ENCODE measurements around the gene KRT222.

Gene KRT222

DNA sequence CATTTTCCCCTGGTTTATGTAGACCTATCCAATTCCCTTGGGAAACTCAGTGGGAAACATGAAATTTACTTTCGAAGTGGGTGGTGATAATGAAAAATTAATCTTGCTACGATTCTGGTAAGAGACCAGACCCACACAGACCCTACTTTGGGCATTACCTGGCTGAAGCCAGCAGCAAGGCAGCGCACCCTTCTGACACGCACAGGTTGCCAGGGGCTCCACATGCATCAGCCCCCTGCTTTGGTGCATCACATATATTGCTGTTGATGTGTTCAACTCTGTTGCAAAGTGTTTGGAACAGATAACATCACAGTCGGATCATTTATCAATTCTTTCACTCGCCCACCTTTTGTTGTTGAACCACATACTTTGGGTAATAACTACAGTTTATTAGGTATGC is 44.0 kb downstream of the KRT222 start:
- in situ Hi-C loops (cut with HindIII; ENCODE audit: low pct_ligation_motif_present, low pct_unique_long_range_greater_than_20kb, low sequenced_read_pairs) = loop anchor here (25.0 kb wide), 1 partner anchor 166 kb away; the partner anchor contains the start of genes KRT27 and KRT28
- no peak for DNase-seq

DNA sequence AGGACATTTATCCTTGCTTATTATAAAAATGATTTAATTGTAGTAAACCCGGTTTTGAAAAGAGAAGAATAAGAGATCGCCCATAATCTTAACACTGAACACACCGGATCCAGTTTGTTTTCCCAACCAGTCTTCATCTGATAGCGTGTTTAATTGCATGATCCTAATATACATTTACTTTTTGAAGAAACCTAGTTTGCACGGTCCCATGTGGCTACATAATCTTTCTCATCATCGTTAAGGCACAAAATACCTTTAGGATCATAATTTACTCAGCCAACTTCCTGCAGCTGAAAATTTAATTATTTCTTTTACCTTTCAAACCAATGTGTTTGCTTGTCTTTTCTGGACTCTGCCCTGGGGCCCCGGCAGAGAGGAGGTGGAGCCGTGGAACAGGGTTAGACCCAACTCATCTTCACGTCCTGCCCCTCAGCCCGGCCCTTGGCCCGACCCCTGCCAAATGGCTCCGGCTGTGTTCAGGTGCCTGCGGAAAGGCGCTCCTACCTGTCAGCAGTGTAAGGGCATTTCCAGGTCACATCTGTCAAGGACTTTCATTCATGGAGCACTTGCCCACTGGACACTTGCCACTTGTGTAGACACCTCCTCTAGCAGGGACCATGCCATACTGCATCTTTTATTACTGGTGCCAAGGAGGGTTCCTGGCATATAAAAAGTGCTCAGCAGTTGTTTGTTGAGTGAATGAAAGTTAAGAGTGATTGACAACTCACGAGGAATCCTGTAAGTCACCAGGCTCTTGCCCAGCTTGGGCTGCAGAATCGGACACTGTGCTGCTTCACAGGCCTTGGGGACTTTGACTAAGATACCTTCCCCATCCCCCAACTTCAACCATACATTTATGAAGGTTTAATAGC is 46.0 kb downstream of the KRT222 start:
- in situ Hi-C loops (cut with HindIII; ENCODE audit: low pct_ligation_motif_present, low pct_unique_long_range_greater_than_20kb, low sequenced_read_pairs) = loop anchor here (25.0 kb wide), 1 partner anchor 168 kb away; the partner anchor contains the start of genes KRT27 and KRT28

DNA sequence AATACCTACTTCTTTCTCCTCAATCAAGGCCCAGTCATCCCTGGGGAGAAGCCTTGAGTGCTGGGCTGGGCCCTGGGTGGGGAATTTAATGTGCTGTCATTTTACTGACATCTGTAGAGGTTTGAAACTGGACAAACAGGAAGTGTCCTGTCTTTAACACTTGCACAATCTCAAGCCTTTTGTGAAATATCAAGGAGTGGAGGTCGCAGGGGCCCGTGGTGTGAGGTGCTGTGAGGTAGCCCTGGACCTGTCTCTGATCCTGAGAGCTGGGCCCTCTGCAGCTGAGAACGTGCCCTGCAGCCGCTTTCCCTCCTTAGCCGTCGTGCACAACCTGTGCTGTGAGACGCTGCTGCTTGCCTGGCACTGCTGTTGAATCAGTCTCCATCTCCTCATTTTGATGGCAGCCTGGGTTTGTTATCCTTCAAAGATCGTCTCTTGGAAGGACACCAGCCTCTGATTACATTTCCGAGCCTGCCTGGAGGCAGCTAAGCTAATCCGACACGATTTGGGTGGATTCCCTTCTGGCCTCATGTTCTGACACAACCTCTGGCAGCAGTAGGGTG is 47.2 kb downstream of the KRT222 start:
- no peak for DNase-seq
- in situ Hi-C loops (cut with HindIII; ENCODE audit: low pct_ligation_motif_present, low pct_unique_long_range_greater_than_20kb, low sequenced_read_pairs) = loop anchor here (25.0 kb wide), 1 partner anchor 170 kb away; the partner anchor contains the start of genes KRT27 and KRT28

More for the DNA sequence above, 46.0 kb downstream of the KRT222 start:
- no peak for DNase-seq

DNA sequence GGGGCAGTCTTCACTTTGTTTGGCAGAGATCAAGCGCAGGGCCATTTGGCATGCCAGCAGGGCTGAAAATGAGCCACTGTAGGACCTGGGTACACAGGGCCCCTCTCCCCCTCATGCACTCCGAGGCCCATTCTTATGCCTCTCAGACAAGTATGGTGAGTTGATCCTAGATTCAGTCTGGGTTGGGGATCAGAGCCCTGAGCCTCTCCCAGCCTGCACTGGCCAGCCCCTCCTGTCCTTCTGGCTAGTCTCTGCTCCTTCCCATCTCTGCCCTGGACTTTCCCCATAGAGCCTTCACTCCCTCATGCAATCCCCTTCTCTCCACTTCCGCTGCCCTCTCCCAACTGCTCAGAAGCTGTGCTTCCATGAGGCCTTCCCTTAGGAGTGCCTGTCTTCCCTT is 48.4 kb downstream of the KRT222 start:
- DNase-seq = no peak
- in situ Hi-C loops (cut with HindIII; ENCODE audit: low pct_ligation_motif_present, low pct_unique_long_range_greater_than_20kb, low sequenced_read_pairs) = loop anchor here (25.0 kb wide), 1 partner anchor 171 kb away; the partner anchor contains the start of genes KRT27 and KRT28

- no peak for DNase-seq
- in situ Hi-C loops (cut with HindIII; ENCODE audit: low pct_ligation_motif_present, low pct_unique_long_range_greater_than_20kb, low sequenced_read_pairs) = loop anchor here (25.0 kb wide), 1 partner anchor 171 kb away; the partner anchor contains the start of genes KRT27 and KRT28
These were observed 49.0 kb downstream of the KRT222 start for GRCh38 chr17:40615841-40616476.

DNA sequence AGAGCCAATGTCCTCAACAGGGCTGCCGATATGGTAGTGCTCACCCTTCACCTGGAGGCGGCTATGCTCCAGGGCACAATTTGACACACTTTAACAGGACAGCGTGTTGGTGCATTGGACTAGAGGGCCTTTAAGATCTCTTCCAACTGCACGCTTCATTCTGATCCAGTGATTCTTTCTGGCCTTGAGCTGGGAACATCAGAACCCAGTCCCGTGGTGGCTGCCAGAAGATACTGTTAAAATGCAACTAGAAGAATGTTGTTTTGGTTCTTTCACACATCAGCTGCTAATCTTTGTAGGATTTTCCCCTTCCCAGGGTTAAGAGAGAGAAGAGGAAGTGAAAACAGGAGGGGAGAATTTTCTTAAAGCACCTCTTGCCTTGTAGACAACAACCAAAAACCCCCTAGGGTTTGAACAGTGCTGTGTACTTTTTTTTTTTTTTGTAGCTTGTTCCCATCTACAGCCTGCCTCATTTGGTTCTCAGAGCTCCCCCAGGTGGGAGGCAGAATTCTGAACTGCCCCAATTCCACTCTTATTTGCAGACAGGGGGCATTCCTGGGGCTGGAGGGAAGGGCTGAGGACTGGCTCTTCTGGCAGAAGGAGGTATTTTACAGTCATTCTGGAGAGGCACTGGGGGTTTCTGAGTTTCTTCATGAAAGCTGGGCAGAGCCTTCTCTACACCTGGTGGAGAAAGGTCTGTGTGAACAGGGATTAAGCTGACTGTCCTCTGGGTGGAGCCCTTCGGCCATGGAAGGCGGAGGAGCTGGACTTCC is 49.7 kb downstream of the KRT222 start:
- in situ Hi-C loops (cut with HindIII; ENCODE audit: low pct_ligation_motif_present, low pct_unique_long_range_greater_than_20kb, low sequenced_read_pairs) = loop anchor here (25.0 kb wide), 1 partner anchor 172 kb away; the partner anchor contains the start of genes KRT27 and KRT28
- DNase-seq = peak; percentile 73

DNA sequence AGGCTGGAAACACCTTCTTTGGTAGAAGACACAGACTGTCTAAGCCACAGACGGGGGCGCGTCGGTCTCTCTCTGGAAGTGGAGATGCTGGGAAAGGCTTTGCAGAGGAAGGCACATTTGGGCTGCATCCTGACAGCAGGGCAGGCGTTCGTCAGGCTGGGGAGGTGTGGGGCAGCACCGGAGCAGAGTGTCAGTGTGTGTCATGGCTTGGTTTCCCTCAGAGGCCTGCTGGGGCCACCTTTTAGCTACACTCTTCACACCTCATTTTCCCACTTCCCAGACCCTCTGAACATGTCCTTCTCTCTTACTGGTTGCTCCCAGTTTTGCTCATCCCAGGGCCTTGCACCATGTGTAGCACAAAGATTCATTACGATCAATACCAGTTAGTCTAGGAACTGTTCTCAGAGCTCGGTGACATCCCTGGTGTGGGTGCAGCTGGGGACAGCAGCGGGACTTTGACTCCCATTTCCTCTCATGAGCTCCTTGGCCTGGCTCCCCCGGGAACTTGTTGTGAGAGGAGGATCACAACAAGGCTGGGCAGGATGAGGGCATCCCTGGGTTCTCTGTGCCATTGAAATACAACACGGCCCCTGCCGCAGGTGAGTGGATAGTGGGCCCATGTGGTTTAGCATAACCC is 50.4 kb downstream of the KRT222 start:
- in situ Hi-C loops (cut with HindIII; ENCODE audit: low pct_ligation_motif_present, low pct_unique_long_range_greater_than_20kb, low sequenced_read_pairs) = loop anchor here (25.0 kb wide), 1 partner anchor 173 kb away; the partner anchor contains the start of genes KRT27 and KRT28
- DNase-seq = no peak

- DNase-seq = no peak
- in situ Hi-C loops (cut with HindIII; ENCODE audit: low pct_ligation_motif_present, low pct_unique_long_range_greater_than_20kb, low sequenced_read_pairs) = loop anchor here (25.0 kb wide), 1 partner anchor 174 kb away; the partner anchor contains the start of genes KRT27 and KRT28
These were observed 51.4 kb downstream of the KRT222 start for GRCh38 chr17:40613467-40614154.

DNA sequence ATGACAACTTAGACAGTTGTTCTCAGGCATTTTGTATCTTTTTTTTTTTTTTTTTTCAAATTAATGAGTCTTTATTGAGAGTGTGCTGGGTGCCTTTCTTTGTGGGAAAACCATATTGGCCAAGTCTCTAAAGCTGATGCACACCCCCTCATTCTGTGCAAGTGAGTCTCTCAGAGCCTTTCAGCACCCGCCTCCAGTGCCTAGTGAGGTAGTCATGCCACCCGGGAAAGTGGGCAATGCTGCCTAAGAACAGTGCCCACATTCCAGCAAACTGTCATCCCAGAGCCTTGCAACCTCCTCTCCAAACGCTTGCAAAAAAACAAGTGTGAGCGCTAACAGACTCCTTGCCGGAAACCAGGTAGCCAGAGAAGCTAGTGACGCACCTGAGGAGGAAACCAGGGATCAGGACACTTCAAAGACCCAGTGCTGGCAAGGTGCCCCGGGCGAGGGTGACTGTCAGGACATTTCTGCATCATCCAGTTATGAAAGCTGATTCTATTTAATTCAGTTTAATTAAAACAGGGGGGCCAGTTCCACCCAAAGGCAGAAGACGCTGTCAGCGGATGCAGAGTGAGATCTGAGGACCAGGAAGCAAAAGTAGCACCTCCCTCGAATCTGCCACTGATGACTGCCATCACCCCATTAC is 52.3 kb downstream of the KRT222 start:
- in situ Hi-C loops (cut with HindIII; ENCODE audit: low pct_ligation_motif_present, low pct_unique_long_range_greater_than_20kb, low sequenced_read_pairs) = loop anchor here (25.0 kb wide), 1 partner anchor 175 kb away; the partner anchor contains the start of genes KRT27 and KRT28
- no peak for DNase-seq

GRCh38 chr17:40611840-40612474 is 53.0 kb downstream of the KRT222 start:
- no peak for DNase-seq
- in situ Hi-C loops (cut with HindIII; ENCODE audit: low pct_ligation_motif_present, low pct_unique_long_range_greater_than_20kb, low sequenced_read_pairs) = loop anchor here (25.0 kb wide), 1 partner anchor 175 kb away; the partner anchor contains the start of genes KRT27 and KRT28

GRCh38 chr17:40610359-40610758 is 54.6 kb downstream of the KRT222 start:
- in situ Hi-C loops (cut with HindIII; ENCODE audit: low pct_ligation_motif_present, low pct_unique_long_range_greater_than_20kb, low sequenced_read_pairs) = loop anchor here (25.0 kb wide), 1 partner anchor 177 kb away; the partner anchor contains the start of genes KRT27 and KRT28

DNA sequence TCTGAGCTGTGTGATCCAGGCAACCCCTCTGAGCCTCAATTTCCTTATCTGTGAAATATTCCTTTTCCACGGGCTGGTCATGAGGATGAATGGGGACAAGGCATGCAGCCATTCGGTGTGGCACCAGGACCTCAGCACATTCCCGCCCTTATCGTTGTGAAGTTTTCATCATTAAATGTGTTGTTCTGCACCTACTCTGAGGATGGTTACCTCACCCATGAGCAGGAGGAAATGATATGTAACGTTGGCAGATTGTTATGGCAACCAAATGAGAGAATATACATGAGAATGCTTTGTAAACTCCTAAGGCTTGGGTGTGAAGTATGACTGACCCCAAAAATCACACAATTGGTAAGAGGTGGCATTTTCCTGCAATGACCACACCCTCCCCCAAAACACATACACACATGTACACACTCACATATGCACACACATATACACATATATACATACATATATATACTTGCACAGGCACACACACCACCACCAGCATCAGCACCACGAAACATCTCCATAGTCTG is 56.9 kb downstream of the KRT222 start:
- in situ Hi-C loops (cut with HindIII; ENCODE audit: low pct_ligation_motif_present, low pct_unique_long_range_greater_than_20kb, low sequenced_read_pairs) = loop anchor here (25.0 kb wide), 1 partner anchor 179 kb away; the partner anchor contains the start of genes KRT27 and KRT28
- no peak for DNase-seq

More at GRCh38 chr17:40610359-40610758, 54.6 kb downstream of the KRT222 start:
- DNase-seq = no peak

DNA sequence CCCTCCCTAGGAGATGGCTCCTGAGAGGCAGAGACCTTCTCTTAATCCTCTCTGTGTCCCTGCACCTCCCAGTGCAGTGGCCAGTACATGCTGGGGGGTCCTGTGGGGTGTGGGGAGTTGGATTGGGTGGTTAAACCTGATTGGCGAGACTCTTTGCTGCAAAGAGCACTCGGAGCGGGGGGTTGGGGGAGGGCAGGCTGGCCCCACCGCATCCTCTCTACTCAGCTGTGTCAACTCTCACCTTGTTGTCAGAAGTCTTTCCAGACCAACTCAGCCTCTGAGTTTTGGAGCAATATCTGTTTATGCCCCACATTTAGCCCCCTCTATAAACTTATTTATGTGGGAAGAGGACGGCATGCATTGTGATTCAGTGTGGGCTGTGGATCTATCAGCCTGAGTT is 57.3 kb downstream of the KRT222 start:
- in situ Hi-C loops (cut with HindIII; ENCODE audit: low pct_ligation_motif_present, low pct_unique_long_range_greater_than_20kb, low sequenced_read_pairs) = loop anchor here (25.0 kb wide), 1 partner anchor 180 kb away; the partner anchor contains the start of genes KRT27 and KRT28
- no peak for DNase-seq

- DNase-seq = no peak
- in situ Hi-C loops (cut with HindIII; ENCODE audit: low pct_ligation_motif_present, low pct_unique_long_range_greater_than_20kb, low sequenced_read_pairs) = loop anchor here (25.0 kb wide), 1 partner anchor 181 kb away; the partner anchor contains the start of genes KRT27 and KRT28
These were observed 58.2 kb downstream of the KRT222 start for GRCh38 chr17:40606548-40607353.

- in situ Hi-C loops (cut with HindIII; ENCODE audit: low pct_ligation_motif_present, low pct_unique_long_range_greater_than_20kb, low sequenced_read_pairs) = loop anchor here (25.0 kb wide), 1 partner anchor 182 kb away; the partner anchor contains the start of genes KRT27 and KRT28
These were observed 59.7 kb downstream of the KRT222 start for GRCh38 chr17:40605306-40605705.

More at GRCh38 chr17:40605306-40605705, 59.7 kb downstream of the KRT222 start:
- DNase-seq = no peak

All from ACHN (cell line).